ENCODE results near the gene PRKCH. TPM values are rescaled to one million over a fixed set of nuclear protein-coding genes. Genes with fewer than 3 reads are reported as not detected.

The PRKCH gene
- total RNA-seq, 4 donors from 2014 or later, result 49.5 to 147 (median 59.2) TPM

- WGBS, result 72% methylated on average over 1 of the region's 1 CpG
- Histone ChIP-seq H3K36me3 (no peaks in the 10 kb centered on the region), H3K27me3 (no peaks in the 10 kb centered on the region), H3K9me3 (no peaks in the 10 kb centered on the region), H3K27ac (no peak overlapping the region), H3K4me1 (peaks cover 78% of the 10 kb centered on the region), H3K4me3 (no peak overlapping the region)
- DNase-seq (ENCODE audit: low spot score in 2 of 2), result no peak
- TF ChIP-seq POLR2A (IDR thresholded peaks at IDR 0.05) (no peak), CTCF (IDR thresholded peaks at IDR 0.05) (no peak), EP300 (IDR thresholded peaks at IDR 0.05) (no peak), POLR2AphosphoS5 (IDR thresholded peaks at IDR 0.05) (no peak)
Observed at GRCh38 chr14:61474015-61474414, 152.6 kb downstream of the PRKCH start.

GRCh38 chr14:61474701-61475100, 153.3 kb downstream of the PRKCH start:
- H3K4me3 ChIP-seq, result no peak overlapping the region
- WGBS, result 76% methylated on average over 3 of the region's 3 CpGs
- H3K27me3 ChIP-seq, result no peaks in the 10 kb centered on the region
- H3K27ac ChIP-seq, result no peak overlapping the region
- H3K9me3 ChIP-seq, result no peaks in the 10 kb centered on the region
- DNase-seq (ENCODE audit: low spot score in 2 of 2), result no peak
- no peaks in the 10 kb centered on the region for H3K36me3 ChIP-seq
- peaks cover 79% of the 10 kb centered on the region for H3K4me1 ChIP-seq
- TF ChIP-seq POLR2A (IDR thresholded peaks at IDR 0.05) (no peak), EP300 (IDR thresholded peaks at IDR 0.05) (no peak), CTCF (IDR thresholded peaks at IDR 0.05) (no peak), POLR2AphosphoS5 (IDR thresholded peaks at IDR 0.05) (no peak)

GRCh38 chr14:61475316-61475715, 153.9 kb downstream of the PRKCH start:
- no peak for DNase-seq (ENCODE audit: low spot score in 2 of 2)
- no peak overlapping the region for H3K4me3 ChIP-seq
- H3K27ac ChIP-seq, result no peak overlapping the region
- WGBS, result 22% methylated on average over 4 of the region's 4 CpGs
- no peaks in the 10 kb centered on the region for H3K9me3 ChIP-seq
- H3K4me1 ChIP-seq, result peaks cover 79% of the 10 kb centered on the region
- TF ChIP-seq CTCF (IDR thresholded peaks at IDR 0.05), result peak; percentile 48 to 61
- no peak for TF ChIP-seq EP300 (IDR thresholded peaks at IDR 0.05)
- TF ChIP-seq POLR2AphosphoS5 (IDR thresholded peaks at IDR 0.05), result no peak
- no peak for TF ChIP-seq POLR2A (IDR thresholded peaks at IDR 0.05)
- no peaks in the 10 kb centered on the region for H3K27me3 ChIP-seq
- H3K36me3 ChIP-seq, result no peaks in the 10 kb centered on the region

GRCh38 chr14:61476105-61476753, 154.8 kb downstream of the PRKCH start:
- DNase-seq (ENCODE audit: low spot score in 2 of 2), result no peak
- 90% methylated on average over 2 of the region's 2 CpGs for WGBS
- no peak for TF ChIP-seq POLR2A (IDR thresholded peaks at IDR 0.05)
- TF ChIP-seq CTCF (IDR thresholded peaks at IDR 0.05), result no peak
- TF ChIP-seq EP300 (IDR thresholded peaks at IDR 0.05), result no peak
- TF ChIP-seq POLR2AphosphoS5 (IDR thresholded peaks at IDR 0.05), result no peak
- peaks cover 72% of the 10 kb centered on the region for H3K4me1 ChIP-seq
- H3K27ac ChIP-seq, result peak overlapping the region; percentile 82
- no peaks in the 10 kb centered on the region for H3K9me3 ChIP-seq
- no peaks in the 10 kb centered on the region for H3K36me3 ChIP-seq
- no peak overlapping the region for H3K4me3 ChIP-seq
- no peaks in the 10 kb centered on the region for H3K27me3 ChIP-seq

GRCh38 chr14:61476754-61477410, 155.5 kb downstream of the PRKCH start:
- no peaks in the 10 kb centered on the region for H3K9me3 ChIP-seq
- peak overlapping the region; percentile 82 for H3K27ac ChIP-seq
- H3K4me3 ChIP-seq, result no peak overlapping the region
- H3K4me1 ChIP-seq, result peaks cover 66% of the 10 kb centered on the region
- TF ChIP-seq POLR2A (IDR thresholded peaks at IDR 0.05) (no peak), POLR2AphosphoS5 (IDR thresholded peaks at IDR 0.05) (peak in 1 of 3 donors; percentile 67), CTCF (IDR thresholded peaks at IDR 0.05) (no peak), EP300 (IDR thresholded peaks at IDR 0.05) (no peak)
- H3K36me3 ChIP-seq, result no peaks in the 10 kb centered on the region
- DNase-seq (ENCODE audit: low spot score in 2 of 2), result no peak
- WGBS, result 45% methylated on average over 6 of the region's 6 CpGs
- no peaks in the 10 kb centered on the region for H3K27me3 ChIP-seq
